Measurements from ENCODE around the gene CGN.

Gene CGN

GRCh38 chr1:151524736-151525135 is 13.5 kb downstream of the CGN start:
- no peak for DNase-seq (ENCODE audit: low read depth)

- DNase-seq (ENCODE audit: low read depth): no peak
Observed at GRCh38 chr1:151526735-151527525, 15.7 kb downstream of the CGN start.

GRCh38 chr1:151529211-151529702 is 18.1 kb downstream of the CGN start:
- DNase-seq (ENCODE audit: low read depth): no peak

GRCh38 chr1:151529781-151530180 is 18.6 kb downstream of the CGN start:
- DNase-seq (ENCODE audit: low read depth): no peak

GRCh38 chr1:151530461-151530860 is 19.3 kb downstream of the CGN start:
- DNase-seq (ENCODE audit: low read depth): no peak

GRCh38 chr1:151533870-151534269 is 22.7 kb downstream of the CGN start:
- DNase-seq (ENCODE audit: low read depth): no peak

GRCh38 chr1:151534662-151535278 is 23.6 kb downstream of the CGN start:
- DNase-seq (ENCODE audit: low read depth): peak; percentile 77

- DNase-seq (ENCODE audit: low read depth): no peak
Observed at GRCh38 chr1:151535326-151536271, 24.4 kb downstream of the CGN start.

- DNase-seq (ENCODE audit: low read depth): no peak
Observed at GRCh38 chr1:151536499-151536898, 25.3 kb downstream of the CGN start.

- no peak for DNase-seq (ENCODE audit: low read depth)
Observed at GRCh38 chr1:151537112-151537511, 25.9 kb downstream of the CGN start.

- no peak for DNase-seq (ENCODE audit: low read depth)
Observed at GRCh38 chr1:151539321-151540020, 28.3 kb downstream of the CGN start.

GRCh38 chr1:151540021-151540981 is 29.1 kb downstream of the CGN start, which contains the start of gene TUFT1:
TUFT1 (plus strand) TSS chr1:151540309; CDS start chr1:151540367, 58 bp downstream.
- DNase-seq (ENCODE audit: low read depth): peak; percentile 92

GRCh38 chr1:151540982-151541377 is 29.8 kb downstream of the CGN start:
- no peak for DNase-seq (ENCODE audit: low read depth)

GRCh38 chr1:151541752-151542151 is 30.6 kb downstream of the CGN start:
- no peak for DNase-seq (ENCODE audit: low read depth)

- DNase-seq (ENCODE audit: low read depth): no peak
Observed at GRCh38 chr1:151542710-151543129, 31.5 kb downstream of the CGN start.

GRCh38 chr1:151545542-151545941 is 34.4 kb downstream of the CGN start:
- no peak for DNase-seq (ENCODE audit: low read depth)

GRCh38 chr1:151546011-151546925 is 35.1 kb downstream of the CGN start:
- no peak for DNase-seq (ENCODE audit: low read depth)

- DNase-seq (ENCODE audit: low read depth): no peak
Observed at GRCh38 chr1:151547119-151547899, 36.1 kb downstream of the CGN start.

GRCh38 chr1:151547900-151548230 is 36.7 kb downstream of the CGN start:
- DNase-seq (ENCODE audit: low read depth): no peak

Measured in activated T-cell treated with anti-CD3 and anti-CD28 coated beads for 1 hour (primary cell).